Transverse colon (tissue), 4 donors: ENCODE data around the gene LRRC7. TPM values are rescaled to one million over a fixed set of nuclear protein-coding genes. Genes with fewer than 3 reads are reported as not detected.

Source experiments
- DNase-seq: peaks from one replicate; pipeline ENCODE4 v3.0.0-alpha.2; 2019
- H3K27ac ChIP-seq, 4 donors: fragments of 200-600 bp; sonication (generic); 2 replicates each; pipeline ENCODE4 v1.5.1; 2016 to 2018; ENCODE audit warnings: inconsistent platforms in 4 of 4
- H3K27me3 ChIP-seq: fragments of 200-600 bp; sonication (generic); 2 replicates; pipeline ENCODE4 v1.5.1; 2017; ENCODE audit warnings: inconsistent platforms
- H3K36me3 ChIP-seq, 4 donors: fragments of 200-600 bp; sonication (generic); 2 replicates each; pipeline ENCODE4 v1.5.1; 2017 to 2019; ENCODE audit warnings: inconsistent platforms in 4 of 4
- H3K4me1 ChIP-seq, 4 donors: fragments of 200-600 bp; sonication (generic); 2 replicates each; pipeline ENCODE4 v1.5.1; 2017 to 2020; ENCODE audit warnings: inconsistent platforms in 4 of 4
- H3K4me3 ChIP-seq, 4 donors: fragments of 200-600 bp; sonication (generic); 1 replicate in 1 of 4; 2 replicates in 3 of 4; pipeline versions ENCODE4 v1.5.1 to v1.6.1; 2017 to 2019; ENCODE audit warnings: inconsistent platforms in 4 of 4
- H3K9me3 ChIP-seq, 2 donors: fragments of 200-600 bp; sonication (generic); 2 replicates each; pipeline ENCODE4 v1.5.1; 2017 to 2019; ENCODE audit warnings: inconsistent platforms in 2 of 2
- CTCF ChIP-seq, 5 experiments: fragments of 200-600 bp in 3 of 5; fragments of 450-650 bp in 2 of 5; sonication (generic) in 3 of 5; IDR thresholded peaks; 1 replicate in 2 of 5; 2 replicates in 3 of 5; pipeline ENCODE4 v1.5.1; 2016 to 2017; ENCODE audit warnings: antibody characterized with exemption in 5 of 5, inconsistent platforms in 3 of 5, mild to moderate bottlenecking in 2 of 5, moderate library complexity in 1 of 5
- EP300 ChIP-seq: sonication (generic); formaldehyde crosslinking; IDR thresholded peaks from one replicate; pipeline ENCODE4 v1.6.1; 2017; ENCODE audit warnings: antibody characterized with exemption, low read depth
- POLR2A ChIP-seq: fragments of 450-650 bp; IDR thresholded peaks from one replicate; pipeline ENCODE4 v1.6.1; 2016; ENCODE audit warnings: antibody characterized with exemption, mild to moderate bottlenecking, moderate library complexity
- POLR2AphosphoS5 ChIP-seq, 3 donors: sonication (generic); formaldehyde crosslinking; IDR thresholded peaks; one replicate each; pipeline ENCODE4 v1.6.1; 2016; ENCODE audit warnings: antibody characterized with exemption in 3 of 3
- WGBS, 2 donors: methylation state at CpG; one replicate each; pipeline ENCODE4 v1.1.5; 2018; ENCODE audit warnings: low coverage in 1 of 2; 5-methylcytosine and 5-hydroxymethylcytosine counted together
- in situ Hi-C, 4 donors: fragments of 200-750 bp; cut with MboI; loops; one replicate each; pipeline versions ENCODE4 v1.15.0 to v1.15.1; 2017; ENCODE audit warnings: low sequenced_read_pairs in 3 of 4, low pct_ligation_motif_present in 1 of 4, low pct_unique_long_range_greater_than_20kb in 1 of 4
- intact Hi-C: fragments of 100-400 bp; cut with DNase I; formaldehyde crosslinking; loops from one replicate; pipeline ENCODE4 v1.15.1; 2023; ENCODE audit warnings: low total_unique reads
- total RNA-seq, 4 donors: library from RNA; depleted of rRNA; stranded (reverse); fragments of >200 nt; gene quantifications; one replicate each; pipeline ENCODE4 v1.1.0, GENCODE V29; 2016

The LRRC7 gene
- total RNA-seq, 4 donors from 2014 or later, result 0.32 to 1.1 TPM; not detected in 2

GRCh38 chr1:70033936-70034335, 466.2 kb downstream of the LRRC7 start:
- TF ChIP-seq POLR2AphosphoS5 (IDR thresholded peaks at IDR 0.05) (no peak), POLR2A (no peak), CTCF (IDR thresholded peaks at IDR 0.05) (no peak), EP300 (no peak)
- H3K36me3 ChIP-seq, result no peaks in the 10 kb centered on the region
- intact Hi-C loops, result no loop called here
- no peak for DNase-seq
- no peak overlapping the region for H3K27ac ChIP-seq
- in situ Hi-C loops, result no loop called here
- H3K4me3 ChIP-seq, result no peak overlapping the region
- H3K4me1 ChIP-seq, result no peaks in the 10 kb centered on the region
- H3K27me3 ChIP-seq, result no peaks in the 10 kb centered on the region
- H3K9me3 ChIP-seq, result no peaks in the 10 kb centered on the region

- 54 to 58% methylated on average over 2 to 3 of the region's 3 CpGs for WGBS, 2 donors
Measured at GRCh38 chr1:70034403-70034802, 466.7 kb downstream of the LRRC7 start.

GRCh38 chr1:70038025-70038424, 470.3 kb downstream of the LRRC7 start:
- H3K27ac ChIP-seq, result no peak overlapping the region
- in situ Hi-C loops, result no loop called here

More at GRCh38 chr1:70034403-70034802, 466.7 kb downstream of the LRRC7 start:
- Histone ChIP-seq H3K36me3 (no peaks in the 10 kb centered on the region), H3K27me3 (no peaks in the 10 kb centered on the region), H3K27ac (no peak overlapping the region), H3K4me3 (no peak overlapping the region), H3K4me1 (no peaks in the 10 kb centered on the region), H3K9me3 (no peaks in the 10 kb centered on the region)
- TF ChIP-seq EP300 (no peak), POLR2A (no peak), CTCF (IDR thresholded peaks at IDR 0.05) (no peak), POLR2AphosphoS5 (IDR thresholded peaks at IDR 0.05) (no peak)
- in situ Hi-C loops (no loop called here), intact Hi-C loops (no loop called here)
- DNase-seq, result no peak

GRCh38 chr1:70039485-70039884, 471.8 kb downstream of the LRRC7 start:
- no peaks in the 10 kb centered on the region for H3K27me3 ChIP-seq
- H3K36me3 ChIP-seq, result no peaks in the 10 kb centered on the region
- TF ChIP-seq EP300 (no peak), POLR2A (no peak), CTCF (IDR thresholded peaks at IDR 0.05) (no peak), POLR2AphosphoS5 (IDR thresholded peaks at IDR 0.05) (no peak)
- no peak for DNase-seq
- 84 to 97% methylated on average over 3 to 6 of the region's 6 CpGs for WGBS, 2 donors
- in situ Hi-C loops (no loop called here), intact Hi-C loops (no loop called here)
- peaks cover 0 to 7% (median 0%) of the 10 kb centered on the region in 4 donors for H3K4me1 ChIP-seq
- no peaks in the 10 kb centered on the region for H3K9me3 ChIP-seq
- H3K27ac ChIP-seq, result no peak overlapping the region
- no peak overlapping the region for H3K4me3 ChIP-seq

More at GRCh38 chr1:70038025-70038424, 470.3 kb downstream of the LRRC7 start:
- H3K4me1 ChIP-seq, result no peaks in the 10 kb centered on the region
- TF ChIP-seq EP300, result no peak
- no peak for TF ChIP-seq CTCF (IDR thresholded peaks at IDR 0.05)
- TF ChIP-seq POLR2A, result no peak
- TF ChIP-seq POLR2AphosphoS5 (IDR thresholded peaks at IDR 0.05), result no peak
- no peak for DNase-seq
- H3K9me3 ChIP-seq, result no peaks in the 10 kb centered on the region
- intact Hi-C loops, result no loop called here
- no peaks in the 10 kb centered on the region for H3K27me3 ChIP-seq
- no peaks in the 10 kb centered on the region for H3K36me3 ChIP-seq
- H3K4me3 ChIP-seq, result no peak overlapping the region
- 79 to 91% methylated on average over 6 to 10 of the region's 10 CpGs for WGBS, 2 donors
